Esophagus (tissue), 2 donors: ENCODE data around the gene KAT8. TPM values are rescaled to one million over a fixed set of nuclear protein-coding genes. Genes with fewer than 3 reads are reported as not detected.
A peak's percentile ranks its signal among the peaks of the same experiment; 100 is the strongest.

Experiments
- H3K27ac ChIP-seq, 2 donors: one replicate each; pipeline ENCODE4 v1.5.1; 2013; ENCODE audit warnings: low read depth in 2 of 2, mild to moderate bottlenecking in 2 of 2, inconsistent platforms in 1 of 2, low read length in 1 of 2, moderate library complexity in 1 of 2
- H3K27me3 ChIP-seq, 2 donors: one replicate each; pipeline ENCODE4 v1.6.1; 2013; ENCODE audit warnings: low read length in 2 of 2, control low read depth in 1 of 2, mild to moderate bottlenecking in 1 of 2; ENCODE audit not compliant: insufficient read depth in 2 of 2, control insufficient read depth in 1 of 2
- H3K36me3 ChIP-seq, 2 donors: one replicate each; pipeline ENCODE4 v1.6.1; 2013; ENCODE audit warnings: low read length in 1 of 2; ENCODE audit not compliant: control insufficient read depth in 2 of 2, insufficient read depth in 2 of 2
- H3K4me1 ChIP-seq, 2 donors: one replicate each; pipeline ENCODE4 v1.6.1; 2013; ENCODE audit warnings: low read length in 1 of 2; ENCODE audit not compliant: control insufficient read depth in 2 of 2, insufficient read depth in 2 of 2
- H3K4me3 ChIP-seq, 2 donors: one replicate each; pipeline ENCODE4 v1.5.1; 2013; ENCODE audit warnings: low read length in 2 of 2, mild to moderate bottlenecking in 2 of 2, low read depth in 1 of 2, moderate library complexity in 1 of 2
- H3K9me3 ChIP-seq, 2 donors: one replicate each; pipeline ENCODE4 v1.6.1; 2013; ENCODE audit warnings: mild to moderate bottlenecking in 2 of 2, low read depth in 1 of 2, low read length in 1 of 2, moderate library complexity in 1 of 2; ENCODE audit not compliant: control insufficient read depth in 2 of 2, insufficient read depth in 1 of 2
- WGBS, 2 donors: extraction: QIAGEN DNeasy Blood & Tissue Kit; methylation state at CpG; one replicate each; pipeline ENCODE4 v1.1.7; 2013; 5-methylcytosine and 5-hydroxymethylcytosine counted together
- polyA plus RNA-seq, 2 donors: library from polyadenylated mRNA; stranded (reverse); fragments of 200-250 nt; gene quantifications; one replicate each; pipeline ENCODE4 v1.2.3, GENCODE V29; 2013
- donor health status: healthy with polysubstance abuse.
- donor health status: Bipolar disorder and iron deficiency.

The KAT8 gene
- polyA plus RNA-seq, 2 donors = 28.3 to 33.6 TPM

- Histone ChIP-seq H3K27me3 (no peaks in the 10 kb centered on the region), H3K4me3 (no peak overlapping the region), H3K36me3 (peaks cover 12 to 26% of the 10 kb centered on the region in 2 donors), H3K9me3 (no peaks in the 10 kb centered on the region), H3K4me1 (peaks cover 3 to 27% of the 10 kb centered on the region in 2 donors), H3K27ac (peak overlapping the region; percentile 71 to 87)
- WGBS, 2 donors = 52 to 60% methylated on average over 5 of the region's 5 CpGs
These were observed 4.0 kb upstream of the KAT8 start for GRCh38 chr16:31113121-31114120.

- H3K27ac ChIP-seq = peak overlapping the region; percentile 47 to 56
- H3K9me3 ChIP-seq = no peaks in the 10 kb centered on the region
- H3K4me3 ChIP-seq = no peak overlapping the region
- H3K4me1 ChIP-seq = peaks cover 0 to 20% of the 10 kb centered on the region in 2 donors
- peaks cover 12 to 24% of the 10 kb centered on the region in 2 donors for H3K36me3 ChIP-seq
- no peaks in the 10 kb centered on the region for H3K27me3 ChIP-seq
- WGBS, 2 donors = 48 to 56% methylated on average over 8 of the region's 8 CpGs
These were observed 3.0 kb upstream of the KAT8 start for GRCh38 chr16:31114468-31114867.

- Histone ChIP-seq H3K9me3 (no peaks in the 10 kb centered on the region), H3K4me3 (peak overlapping the region; percentile 52 to 58), H3K27ac (peak overlapping the region; percentile 92 to 96), H3K36me3 (peaks cover 8 to 12% of the 10 kb centered on the region in 2 donors), H3K27me3 (no peaks in the 10 kb centered on the region), H3K4me1 (peaks cover 0 to 2% of the 10 kb centered on the region in 2 donors)
- 47 to 50% methylated on average over 9 of the region's 9 CpGs for WGBS, 2 donors
These were observed 1.0 kb downstream of the KAT8 start for GRCh38 chr16:31118223-31119155.

GRCh38 chr16:31120129-31120528 lies 2.7 kb downstream of the KAT8 start:
- Histone ChIP-seq H3K36me3 (peaks cover 8 to 12% of the 10 kb centered on the region in 2 donors), H3K27ac (no peak overlapping the region), H3K4me3 (no peak overlapping the region), H3K27me3 (no peaks in the 10 kb centered on the region), H3K9me3 (no peaks in the 10 kb centered on the region), H3K4me1 (peaks cover 0 to 2% of the 10 kb centered on the region in 2 donors)
- WGBS, 2 donors = 93 to 95% methylated on average over 16 of the region's 16 CpGs

- Histone ChIP-seq H3K4me1 (peaks cover 4 to 15% of the 10 kb centered on the region in 2 donors), H3K4me3 (no peak overlapping the region), H3K27me3 (no peaks in the 10 kb centered on the region), H3K27ac (no peak overlapping the region), H3K9me3 (no peaks in the 10 kb centered on the region), H3K36me3 (peaks cover 10 to 14% of the 10 kb centered on the region in 2 donors)
- 89 to 92% methylated on average over 3 of the region's 3 CpGs for WGBS, 2 donors
These were observed 8.4 kb downstream of the KAT8 start for GRCh38 chr16:31125844-31126243.

- Histone ChIP-seq H3K36me3 (peaks cover 6 to 26% of the 10 kb centered on the region in 2 donors), H3K9me3 (no peaks in the 10 kb centered on the region), H3K4me1 (peaks cover 8 to 24% of the 10 kb centered on the region in 2 donors), H3K27me3 (no peaks in the 10 kb centered on the region), H3K4me3 (no peak overlapping the region), H3K27ac (peak overlapping the region in 1 of 2 donors; percentile 5)
- WGBS, 2 donors = 91 to 92% methylated on average over 13 of the region's 13 CpGs
These were observed 9.7 kb downstream of the KAT8 start for GRCh38 chr16:31127182-31127581.

- H3K4me1 ChIP-seq = peaks cover 8 to 37% of the 10 kb centered on the region in 2 donors
- WGBS, 2 donors = 57 to 61% methylated on average over 14 of the region's 14 CpGs
- H3K36me3 ChIP-seq = peaks cover 6 to 40% of the 10 kb centered on the region in 2 donors
These were observed 11.5 kb downstream of the KAT8 start for GRCh38 chr16:31128711-31129567.

GRCh38 chr16:31129568-31130335 lies 12.3 kb downstream of the KAT8 start:
- H3K27ac ChIP-seq = peak overlapping the region; percentile 92 to 93
- peaks cover 8 to 40% of the 10 kb centered on the region in 2 donors for H3K4me1 ChIP-seq
- peaks cover 6 to 40% of the 10 kb centered on the region in 2 donors for H3K36me3 ChIP-seq
- H3K27me3 ChIP-seq = no peaks in the 10 kb centered on the region
- H3K9me3 ChIP-seq = no peaks in the 10 kb centered on the region
- WGBS, 2 donors = 37% methylated on average over 29 of the region's 29 CpGs
- peak overlapping the region in 1 of 2 donors; percentile 9 for H3K4me3 ChIP-seq

More at GRCh38 chr16:31128711-31129567, 11.5 kb downstream of the KAT8 start:
- no peak overlapping the region for H3K4me3 ChIP-seq
- H3K9me3 ChIP-seq = no peaks in the 10 kb centered on the region
- no peaks in the 10 kb centered on the region for H3K27me3 ChIP-seq
- peak overlapping the region; percentile 92 to 93 for H3K27ac ChIP-seq
